ENCODE measurements around the gene DARS1.
"Not testable (repeated sequence)": the region's sequence is repeated elsewhere in the genome, so short reads cannot be mapped to it uniquely, and the experiment has no call there.

Gene DARS1

DNA sequence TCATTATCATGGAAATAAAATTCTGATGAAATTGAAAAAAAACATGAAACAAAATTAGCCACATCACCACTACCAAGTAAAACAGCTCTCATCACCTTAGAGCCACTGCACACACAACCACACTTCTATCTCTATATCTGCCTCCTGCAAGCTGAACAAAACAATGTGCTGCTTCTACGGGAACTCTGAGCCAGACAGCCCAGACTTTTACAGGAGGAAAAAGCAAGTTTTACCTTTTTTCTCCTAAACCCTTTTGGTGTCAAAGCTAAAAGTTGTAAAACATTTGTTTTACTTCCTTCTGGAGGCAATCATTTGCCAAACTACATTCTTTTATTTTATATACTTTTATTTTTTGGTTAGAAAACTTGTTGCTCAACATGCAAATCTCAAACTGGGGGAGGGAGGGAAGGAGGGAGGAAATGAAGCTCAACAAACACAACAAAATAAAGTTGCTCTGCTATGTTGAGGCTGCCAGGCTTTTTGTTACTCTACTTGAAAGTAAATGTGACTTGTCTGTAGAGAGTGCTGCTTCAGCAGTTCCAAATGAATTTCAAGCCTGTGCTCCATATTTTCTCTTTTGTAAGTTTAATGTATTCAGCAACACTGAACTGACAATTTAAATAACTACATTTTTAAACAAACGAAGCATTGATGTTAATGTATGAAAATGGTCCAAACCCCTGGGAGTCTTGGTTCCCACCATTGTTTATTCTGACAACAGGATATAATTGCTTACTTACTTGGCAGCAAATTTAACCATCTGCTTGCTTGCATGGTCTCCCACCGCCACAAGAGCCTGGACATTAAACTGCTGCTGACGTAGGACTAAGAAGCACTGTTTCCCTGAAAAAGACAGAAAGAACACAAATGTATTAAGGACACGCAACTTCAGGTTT is 24.5 kb downstream of the DARS1 start:
- Histone ChIP-seq H3K4me3 (ENCODE audit: low read depth, low read length, poor library complexity, severe bottlenecking) (peak overlapping the region; percentile 4), H4K20me1 (ENCODE audit: insufficient read depth, low read length) (no peaks in the 10 kb centered on the region), H3F3A (ENCODE audit: insufficient read depth, low read length) (no peaks in the 10 kb centered on the region), H3K4me2 (ENCODE audit: low read length) (peak overlapping the region; percentile 54), H3K9me3 (ENCODE audit: low read length) (no peaks in the 10 kb centered on the region), H3K36me3 (ENCODE audit: insufficient read depth, low read length) (peaks cover 60% of the 10 kb centered on the region), H3K27ac (ENCODE audit: low read depth, low read length, poor library complexity, severe bottlenecking) (peak overlapping the region; percentile 80), H3K9me2 (ENCODE audit: low read depth, low read length) (no peaks in the 10 kb centered on the region), H3K79me2 (ENCODE audit: insufficient read depth, low read length) (peaks cover 70% of the 10 kb centered on the region), H2AFZ (ENCODE audit: low read length) (no peak overlapping the region), H3K4me1 (ENCODE audit: insufficient read depth, low read length, severe bottlenecking) (peaks cover 44% of the 10 kb centered on the region), H3K27me3 (ENCODE audit: insufficient read depth, low read length) (no peaks in the 10 kb centered on the region), H3K9ac (ENCODE audit: low read length) (peak overlapping the region; percentile 36; the same call in 1 of the 2 replicates)
- no peak for TF ChIP-seq EZH2 (IDR thresholded peaks at IDR 0.05; ENCODE audit: borderline replicate concordance, low read length)
- TF ChIP-seq CTCF (IDR thresholded peaks at IDR 0.05; ENCODE audit: low read length), result no peak

GRCh38 chr2:135960150-135960549 is 25.3 kb downstream of the DARS1 start:
- H4K20me1 ChIP-seq (ENCODE audit: insufficient read depth, low read length), result no peaks in the 10 kb centered on the region
- no peaks in the 10 kb centered on the region for H3K9me3 ChIP-seq (ENCODE audit: low read length)
- peaks cover 66% of the 10 kb centered on the region for H3K79me2 ChIP-seq (ENCODE audit: insufficient read depth, low read length)
- H3K4me1 ChIP-seq (ENCODE audit: insufficient read depth, low read length, severe bottlenecking), result peaks cover 44% of the 10 kb centered on the region
- H3F3A ChIP-seq (ENCODE audit: insufficient read depth, low read length), result no peaks in the 10 kb centered on the region
- H2AFZ ChIP-seq (ENCODE audit: low read length), result no peak overlapping the region
- H3K4me2 ChIP-seq (ENCODE audit: low read length), result no peak overlapping the region
- H3K27me3 ChIP-seq (ENCODE audit: insufficient read depth, low read length), result no peaks in the 10 kb centered on the region
- H3K9me2 ChIP-seq (ENCODE audit: low read depth, low read length), result no peaks in the 10 kb centered on the region
- H3K4me3 ChIP-seq (ENCODE audit: low read depth, low read length, poor library complexity, severe bottlenecking), result no peak overlapping the region
- peaks cover 61% of the 10 kb centered on the region for H3K36me3 ChIP-seq (ENCODE audit: insufficient read depth, low read length)
- H3K27ac ChIP-seq (ENCODE audit: low read depth, low read length, poor library complexity, severe bottlenecking), result peak overlapping the region; percentile 80
- TF ChIP-seq EZH2 (IDR thresholded peaks at IDR 0.05; ENCODE audit: borderline replicate concordance, low read length) (no peak), CTCF (IDR thresholded peaks at IDR 0.05; ENCODE audit: low read length) (no peak)
- H3K9ac ChIP-seq (ENCODE audit: low read length), result no peak overlapping the region

DNA sequence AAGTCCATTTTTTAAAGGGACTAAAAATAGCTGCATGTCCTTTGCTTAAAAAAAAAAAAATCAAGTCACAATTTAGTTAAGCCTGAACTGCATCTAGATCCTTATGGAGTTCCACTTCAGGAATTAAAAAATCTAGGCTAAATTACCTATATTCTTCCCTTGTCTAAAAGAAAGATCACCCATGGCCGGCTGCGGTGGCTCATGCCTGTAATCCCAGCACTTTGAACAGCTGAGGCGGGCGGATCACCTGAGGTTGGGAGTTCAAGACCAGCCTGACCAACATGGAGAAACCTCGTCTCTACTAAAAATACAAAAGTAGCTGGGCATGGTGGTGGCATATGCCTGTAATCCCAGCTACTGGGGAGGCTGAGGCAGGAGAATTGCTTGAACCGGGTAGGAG is 26.5 kb downstream of the DARS1 start:
- H3K36me3 ChIP-seq (ENCODE audit: insufficient read depth, low read length), result peaks cover 65% of the 10 kb centered on the region
- not testable (repeated sequence) for H3K9me3 ChIP-seq (ENCODE audit: low read length); H3F3A ChIP-seq (ENCODE audit: insufficient read depth, low read length); H3K9me2 ChIP-seq (ENCODE audit: low read depth, low read length); H3K9ac ChIP-seq (ENCODE audit: low read length); H4K20me1 ChIP-seq (ENCODE audit: insufficient read depth, low read length); H3K27me3 ChIP-seq (ENCODE audit: insufficient read depth, low read length); H2AFZ ChIP-seq (ENCODE audit: low read length); H3K4me2 ChIP-seq (ENCODE audit: low read length); H3K27ac ChIP-seq (ENCODE audit: low read depth, low read length, poor library complexity, severe bottlenecking); H3K4me3 ChIP-seq (ENCODE audit: low read depth, low read length, poor library complexity, severe bottlenecking)
- peaks cover 66% of the 10 kb centered on the region for H3K79me2 ChIP-seq (ENCODE audit: insufficient read depth, low read length)
- H3K4me1 ChIP-seq (ENCODE audit: insufficient read depth, low read length, severe bottlenecking), result peaks cover 36% of the 10 kb centered on the region
